ENCODE results near the gene TMEM168. TPM values are rescaled to one million over a fixed set of nuclear protein-coding genes. Genes with fewer than 3 reads are reported as not detected.
"Not testable (repeated sequence)": the region's sequence is repeated elsewhere in the genome, so short reads cannot be mapped to it uniquely, and the experiment has no call there.

Gene TMEM168
- total RNA-seq, 2 experiments from 2014 or later: 18.6 to 20.4 TPM

DNA sequence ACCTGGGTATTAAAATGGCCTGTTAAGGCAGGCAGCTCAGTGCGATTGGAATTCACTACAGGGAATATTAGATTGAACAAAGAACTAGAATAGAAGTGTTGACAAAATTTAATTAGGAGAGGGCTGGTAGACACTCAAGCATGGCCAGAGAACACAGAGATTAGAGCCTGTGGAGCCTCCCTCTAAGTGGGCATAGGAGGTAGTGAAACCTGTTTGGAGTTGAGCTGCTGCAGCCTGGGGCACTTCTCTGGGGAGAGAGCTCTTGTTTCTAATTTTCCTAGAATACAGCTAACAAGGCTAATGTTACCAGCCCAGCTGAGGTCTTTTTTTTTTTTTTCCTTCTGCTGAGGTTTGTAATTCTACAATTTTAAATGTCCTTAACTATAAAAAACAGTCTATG lies 46.4 kb downstream of the TMEM168 start:
- Mint-ChIP-seq H3K36me3 (ENCODE audit: low read depth) (no peaks in the 10 kb centered on the region), H3K9me3 (peaks cover under 1% of the 10 kb centered on the region), H3K27me3 (ENCODE audit: low read depth) (peaks cover 4% of the 10 kb centered on the region), H3K4me1 (ENCODE audit: low read depth) (no peaks in the 10 kb centered on the region), H3K4me3 (no peak overlapping the region), H3K27ac (no peak overlapping the region)
- no peak for DNase-seq
- CTCF ChIA-PET: no interaction called here
- intact Hi-C loops (cut with micrococcal nuclease): no loop called here

DNA sequence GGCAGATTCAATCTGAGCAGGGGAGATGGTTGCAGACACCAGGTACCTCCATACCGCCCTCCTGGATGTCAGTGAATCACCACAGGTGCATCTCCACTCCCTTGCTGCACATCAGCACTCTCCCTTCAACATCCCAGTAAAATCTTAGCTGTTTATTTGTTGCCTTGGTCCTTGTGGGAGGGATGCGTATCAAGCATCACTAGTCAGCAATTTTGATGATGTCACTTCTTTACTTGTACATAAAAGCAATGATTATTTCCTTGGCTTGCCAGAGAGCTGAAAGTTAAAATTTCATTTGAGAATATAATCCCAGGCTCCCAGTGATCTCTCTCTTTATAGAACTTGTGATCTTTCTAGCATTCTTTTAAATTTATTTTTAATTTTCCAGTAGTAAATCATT lies 49.5 kb downstream of the TMEM168 start:
- intact Hi-C loops (cut with micrococcal nuclease): no loop called here

DNA sequence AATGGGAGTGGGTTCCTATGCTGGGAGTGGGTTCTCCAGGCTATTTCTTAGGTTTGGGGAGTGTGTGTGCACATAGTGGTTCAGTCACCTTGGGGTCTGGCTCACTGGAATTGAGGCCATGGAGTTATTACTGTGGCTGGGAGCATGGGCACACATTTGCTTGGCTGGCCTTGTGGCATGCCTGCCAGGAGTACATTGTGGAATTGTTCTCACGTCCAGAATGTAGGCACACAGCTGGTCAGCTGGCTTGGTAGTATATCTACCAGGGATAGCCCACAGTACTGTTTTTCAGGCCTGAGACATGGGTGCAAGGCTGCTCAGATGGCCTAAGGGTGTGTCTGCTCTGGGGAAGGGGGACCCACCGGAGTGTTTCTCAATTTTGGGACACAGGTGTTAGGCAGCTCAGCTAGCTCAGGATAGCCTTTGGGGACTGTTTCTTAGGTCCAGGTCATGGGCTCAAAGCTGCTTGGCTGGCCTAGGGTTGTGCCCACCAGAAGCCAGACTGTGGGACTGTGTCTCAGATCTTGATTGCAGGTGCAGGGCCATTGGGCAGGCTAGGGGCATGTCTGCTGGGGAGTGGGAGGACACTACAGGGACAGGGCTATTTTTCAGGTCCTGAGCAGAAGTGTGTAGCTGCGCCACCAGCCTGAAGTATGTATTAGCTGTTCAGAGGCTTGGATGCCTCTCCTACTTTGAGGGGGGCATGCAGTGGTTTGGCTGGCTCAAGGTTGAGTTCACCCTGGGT lies 50.6 kb downstream of the TMEM168 start:
- H3K4me3 Mint-ChIP-seq: no peak overlapping the region
- no peaks in the 10 kb centered on the region for H3K4me1 Mint-ChIP-seq (ENCODE audit: low read depth)
- H3K27me3 Mint-ChIP-seq (ENCODE audit: low read depth): peaks cover 6% of the 10 kb centered on the region
- CTCF ChIA-PET: no interaction called here
- H3K27ac Mint-ChIP-seq: no peak overlapping the region
- no peaks in the 10 kb centered on the region for H3K36me3 Mint-ChIP-seq (ENCODE audit: low read depth)
- DNase-seq: no peak
- intact Hi-C loops (cut with micrococcal nuclease): no loop called here
- peaks cover 9% of the 10 kb centered on the region for H3K9me3 Mint-ChIP-seq

More for the DNA sequence above, 49.5 kb downstream of the TMEM168 start:
- peaks cover 5% of the 10 kb centered on the region for H3K9me3 Mint-ChIP-seq
- H3K4me3 Mint-ChIP-seq: no peak overlapping the region
- H3K27ac Mint-ChIP-seq: no peak overlapping the region
- CTCF ChIA-PET: no interaction called here
- H3K36me3 Mint-ChIP-seq (ENCODE audit: low read depth): no peaks in the 10 kb centered on the region
- H3K4me1 Mint-ChIP-seq (ENCODE audit: low read depth): no peaks in the 10 kb centered on the region
- DNase-seq: no peak
- H3K27me3 Mint-ChIP-seq (ENCODE audit: low read depth): peaks cover 6% of the 10 kb centered on the region

DNA sequence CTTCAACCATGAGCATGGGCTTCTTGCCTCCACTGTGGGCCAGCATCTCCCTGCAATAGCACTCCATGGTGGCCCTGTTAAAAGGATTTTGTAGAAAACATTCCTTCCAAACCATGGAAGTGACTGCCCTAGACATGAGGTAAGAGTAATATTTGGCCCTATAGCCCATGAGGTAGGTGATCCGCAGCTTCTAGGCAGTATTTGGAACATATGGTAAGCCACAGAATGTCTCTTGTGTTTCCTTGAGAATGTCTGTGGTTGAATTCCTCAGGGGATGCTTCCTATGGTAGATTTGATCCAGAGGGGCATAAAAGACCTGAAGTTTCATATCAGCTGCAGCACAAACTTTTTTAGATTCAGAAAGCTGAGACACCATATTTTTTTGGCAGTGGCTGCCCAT lies 54.9 kb downstream of the TMEM168 start:
- no peak for DNase-seq
- H3K9me3 Mint-ChIP-seq: peaks cover 32% of the 10 kb centered on the region
- no peak overlapping the region for H3K27ac Mint-ChIP-seq
- H3K4me1 Mint-ChIP-seq (ENCODE audit: low read depth): no peaks in the 10 kb centered on the region
- no peaks in the 10 kb centered on the region for H3K36me3 Mint-ChIP-seq (ENCODE audit: low read depth)
- intact Hi-C loops (cut with micrococcal nuclease): no loop called here
- peaks cover 6% of the 10 kb centered on the region for H3K27me3 Mint-ChIP-seq (ENCODE audit: low read depth)
- no peak overlapping the region for H3K4me3 Mint-ChIP-seq
- CTCF ChIA-PET: no interaction called here

DNA sequence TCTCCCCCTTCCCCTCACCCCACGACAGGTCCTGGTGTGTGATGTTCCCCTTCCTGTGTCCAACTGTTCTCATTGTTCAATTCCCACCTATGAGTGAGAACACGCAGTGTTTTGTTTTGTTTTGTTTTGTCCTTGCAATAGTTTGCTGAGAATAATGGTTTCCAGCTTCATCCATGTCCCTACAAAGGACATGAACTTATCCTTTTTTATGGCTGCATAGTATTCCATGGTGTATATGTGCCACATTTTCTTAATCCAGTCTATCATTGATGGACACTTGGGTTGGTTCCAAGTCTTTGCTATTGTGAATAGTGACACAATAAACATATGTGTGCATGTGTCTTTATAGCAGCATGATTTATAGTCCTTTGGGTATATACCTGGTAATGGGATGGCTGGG lies 58.9 kb downstream of the TMEM168 start:
- H3K4me1 Mint-ChIP-seq (ENCODE audit: low read depth); intact Hi-C loops (cut with micrococcal nuclease): not testable (repeated sequence)

DNA sequence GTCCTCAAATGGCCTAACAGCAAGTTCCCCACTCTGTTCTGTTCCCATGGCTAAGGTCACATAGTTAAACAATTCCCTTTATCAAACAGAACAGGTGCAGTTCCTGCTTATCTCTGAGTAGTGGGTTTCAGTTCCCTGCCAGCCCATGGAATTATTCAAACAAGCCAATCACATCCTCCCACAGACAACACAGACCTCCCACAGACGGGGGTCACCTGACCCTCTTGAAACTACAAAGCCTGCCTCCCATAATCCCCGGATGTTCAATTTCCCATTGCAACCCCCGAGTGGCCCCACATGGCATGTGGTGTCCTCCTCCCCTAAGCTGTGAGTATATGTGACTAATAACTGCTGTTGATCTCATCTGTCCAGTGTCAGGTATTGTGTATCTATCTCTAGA lies 64.1 kb downstream of the TMEM168 start:
- Mint-ChIP-seq H3K36me3 (ENCODE audit: low read depth) (peaks cover 1% of the 10 kb centered on the region), H3K4me3 (no peak overlapping the region), H3K27me3 (ENCODE audit: low read depth) (no peaks in the 10 kb centered on the region), H3K9me3 (peaks cover 15% of the 10 kb centered on the region), H3K4me1 (ENCODE audit: low read depth) (no peaks in the 10 kb centered on the region), H3K27ac (no peak overlapping the region)
- DNase-seq: no peak
- CTCF ChIA-PET: no interaction called here
- intact Hi-C loops (cut with micrococcal nuclease): no loop called here

More for the DNA sequence above, 58.9 kb downstream of the TMEM168 start:
- H3K27me3 Mint-ChIP-seq (ENCODE audit: low read depth); H3K27ac Mint-ChIP-seq; H3K4me3 Mint-ChIP-seq; DNase-seq; CTCF ChIA-PET; H3K36me3 Mint-ChIP-seq (ENCODE audit: low read depth): not testable (repeated sequence)
- peaks cover 43% of the 10 kb centered on the region for H3K9me3 Mint-ChIP-seq

DNA sequence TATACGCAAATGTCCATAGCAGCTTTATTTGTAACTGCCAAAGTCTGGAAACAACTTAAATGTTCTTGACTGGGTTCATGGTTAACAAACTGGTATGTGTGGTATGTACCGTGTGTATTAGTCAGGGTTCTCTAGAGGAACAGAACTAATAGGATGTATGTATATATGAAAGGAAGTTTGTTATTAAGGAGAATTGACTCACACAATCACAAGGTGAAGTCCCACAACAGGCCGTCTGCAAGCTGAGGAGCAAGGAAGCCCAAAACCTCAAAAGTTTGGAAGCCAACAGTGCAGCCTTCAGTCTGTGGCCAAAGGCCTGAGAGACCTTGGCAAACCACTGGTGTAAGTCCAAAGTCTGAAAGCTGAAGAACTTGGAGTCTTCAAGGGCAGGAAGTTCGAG lies 66.8 kb downstream of the TMEM168 start:
- Mint-ChIP-seq H3K4me1 (ENCODE audit: low read depth) (no peaks in the 10 kb centered on the region), H3K27me3 (ENCODE audit: low read depth) (peaks cover 3% of the 10 kb centered on the region), H3K9me3 (peaks cover 3% of the 10 kb centered on the region), H3K4me3 (no peak overlapping the region), H3K27ac (no peak overlapping the region), H3K36me3 (ENCODE audit: low read depth) (no peaks in the 10 kb centered on the region)
- intact Hi-C loops (cut with micrococcal nuclease): no loop called here
- DNase-seq: no peak
- CTCF ChIA-PET: no interaction called here

DNA sequence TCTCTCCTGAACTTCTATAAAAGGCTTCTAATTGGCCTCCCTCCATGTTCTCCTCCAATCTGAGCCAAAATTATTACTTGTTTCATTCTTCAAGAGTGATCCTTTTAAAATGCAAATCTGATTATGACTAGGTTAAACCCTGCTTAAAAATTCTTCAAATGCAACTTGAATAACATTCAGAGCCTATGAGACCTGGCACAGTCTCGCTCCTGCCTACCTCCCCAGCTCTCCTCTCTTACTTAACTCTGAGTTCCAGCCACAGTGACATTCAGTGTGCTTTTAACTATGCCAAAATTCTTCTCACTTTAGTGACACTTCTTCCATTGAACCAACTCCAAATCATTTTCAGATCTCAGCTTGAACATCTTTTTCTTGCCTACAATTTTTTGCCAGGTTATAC lies 68.8 kb downstream of the TMEM168 start:
- H3K27ac Mint-ChIP-seq: no peak overlapping the region
- no peaks in the 10 kb centered on the region for H3K9me3 Mint-ChIP-seq
- H3K36me3 Mint-ChIP-seq (ENCODE audit: low read depth): no peaks in the 10 kb centered on the region
- H3K4me1 Mint-ChIP-seq (ENCODE audit: low read depth): no peaks in the 10 kb centered on the region
- no peak overlapping the region for H3K4me3 Mint-ChIP-seq
- no peak for DNase-seq
- intact Hi-C loops (cut with micrococcal nuclease): no loop called here
- CTCF ChIA-PET: no interaction called here
- peaks cover 3% of the 10 kb centered on the region for H3K27me3 Mint-ChIP-seq (ENCODE audit: low read depth)

DNA sequence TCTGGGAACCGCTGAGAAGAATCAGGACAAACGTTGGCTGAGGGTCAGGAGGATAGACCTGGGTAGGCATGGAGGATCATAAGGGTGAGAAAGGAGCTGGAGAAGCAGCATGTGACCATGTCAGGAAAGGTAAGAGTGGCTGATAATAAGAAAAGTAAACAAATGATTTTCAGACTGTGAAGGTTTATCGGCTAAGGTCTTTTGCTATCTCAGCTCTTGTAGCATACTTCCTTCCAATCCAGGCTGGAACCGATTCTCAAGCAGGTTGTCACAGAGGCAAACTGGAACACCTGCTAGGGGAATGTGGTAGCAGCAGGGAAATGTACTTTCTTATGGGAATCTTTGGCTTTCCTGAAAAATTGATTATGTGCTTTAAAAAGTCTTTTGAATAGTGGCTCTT lies 74.7 kb downstream of the TMEM168 start:
- no peaks in the 10 kb centered on the region for H3K4me1 Mint-ChIP-seq (ENCODE audit: low read depth)
- no peaks in the 10 kb centered on the region for H3K9me3 Mint-ChIP-seq
- no peaks in the 10 kb centered on the region for H3K27me3 Mint-ChIP-seq (ENCODE audit: low read depth)
- H3K36me3 Mint-ChIP-seq (ENCODE audit: low read depth): no peaks in the 10 kb centered on the region
- CTCF ChIA-PET: no interaction called here
- no peak overlapping the region for H3K4me3 Mint-ChIP-seq
- H3K27ac Mint-ChIP-seq: no peak overlapping the region
- intact Hi-C loops (cut with micrococcal nuclease): no loop called here
- DNase-seq: no peak

DNA sequence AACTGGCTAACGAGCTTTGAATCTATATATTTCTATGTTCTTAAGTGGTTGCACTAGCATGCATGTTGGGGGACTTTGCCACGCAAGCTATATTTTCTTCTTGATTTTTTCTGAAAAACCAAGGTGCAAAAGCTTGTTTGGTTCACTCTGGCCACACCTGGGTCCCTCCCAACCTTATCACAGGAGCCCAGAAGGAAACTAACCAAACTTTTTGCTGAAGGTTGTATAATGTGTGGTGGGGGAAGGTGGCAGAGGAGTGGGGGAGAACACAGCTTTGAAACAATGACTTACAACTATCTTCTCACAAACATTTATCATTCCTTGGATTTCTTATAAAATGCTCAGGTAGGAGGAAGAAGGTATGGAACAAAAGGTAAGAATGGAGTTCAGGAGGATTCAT lies 75.3 kb downstream of the TMEM168 start:
- no peak for DNase-seq
- Mint-ChIP-seq H3K9me3 (no peaks in the 10 kb centered on the region), H3K36me3 (ENCODE audit: low read depth) (no peaks in the 10 kb centered on the region), H3K27ac (no peak overlapping the region), H3K27me3 (ENCODE audit: low read depth) (no peaks in the 10 kb centered on the region), H3K4me1 (ENCODE audit: low read depth) (no peaks in the 10 kb centered on the region), H3K4me3 (no peak overlapping the region)
- CTCF ChIA-PET: no interaction called here
- intact Hi-C loops (cut with micrococcal nuclease): no loop called here
